Thoracic aorta (tissue), 2 donors: ENCODE results near the gene C2orf78. TPM values are rescaled to one million over a fixed set of nuclear protein-coding genes. Genes with fewer than 3 reads are reported as not detected.

Experiments used
- ATAC-seq: fragments of 150-250 bp; one replicate; pipeline ENCODE4 v1.8.0; 2017; ENCODE audit warnings: low read depth; ENCODE audit not compliant: insufficient number of reproducible peaks, low FRiP score
- DNase-seq: peaks from one replicate; pipeline ENCODE4 v3.0.0-alpha.2; 2020; ENCODE audit warnings: low spot score
- H3K27ac ChIP-seq, 2 donors: fragments of 200-600 bp; sonication (generic); 1 replicate in 1 of 2; 2 replicates in 1 of 2; pipeline ENCODE4 v1.5.1; 2016; ENCODE audit warnings: mild to moderate bottlenecking in 2 of 2, moderate library complexity in 2 of 2
- H3K27me3 ChIP-seq: fragments of 200-600 bp; sonication (generic); replicated peaks from 2 replicates; pipeline ENCODE4 v1.6.0; 2016; ENCODE audit warnings: mild to moderate bottlenecking; ENCODE audit not compliant: insufficient read depth
- H3K36me3 ChIP-seq: fragments of 200-600 bp; sonication (generic); one replicate; pipeline ENCODE4 v1.5.1; 2016
- H3K4me1 ChIP-seq, 2 donors: fragments of 200-600 bp; sonication (generic); 1 replicate in 1 of 2; 2 replicates in 1 of 2; pipeline versions ENCODE4 v1.5.1 to v1.6.0; 2016; ENCODE audit warnings: low read depth in 2 of 2, mild to moderate bottlenecking in 1 of 2; ENCODE audit not compliant: control insufficient read depth in 1 of 2
- H3K4me3 ChIP-seq: fragments of 200-600 bp; sonication (generic); 2 replicates; pipeline ENCODE4 v1.5.1; 2016; ENCODE audit warnings: mild to moderate bottlenecking
- H3K9me3 ChIP-seq: fragments of 200-600 bp; sonication (generic); 2 replicates; pipeline ENCODE4 v1.5.1; 2016
- CTCF ChIP-seq: fragments of 200-600 bp; sonication (generic); IDR thresholded peaks from one replicate; pipeline ENCODE4 v1.5.1; 2019; ENCODE audit warnings: antibody characterized with exemption
- total RNA-seq, 2 donors: library from RNA; depleted of rRNA; stranded (reverse); fragments of >200 nt; gene quantifications; one replicate each; pipeline versions ENCODE4 v1.1.0 to v1.2.3, GENCODE V29; 2016

The C2orf78 gene
- total RNA-seq, 2 donors from 2014 or later = not detected

- no peak for DNase-seq
Measured at GRCh38 chr2:73842739-73843019, 58.7 kb downstream of the C2orf78 start.

GRCh38 chr2:73844087-73844486 lies 60.1 kb downstream of the C2orf78 start:
- H3K4me3 ChIP-seq = no peak overlapping the region
- DNase-seq (no peak), ATAC-seq (no peak)
- no peaks in the 10 kb centered on the region for H3K9me3 ChIP-seq
- H3K4me1 ChIP-seq = peaks cover 4% of the 10 kb centered on the region in 2 donors
- TF ChIP-seq CTCF = no peak
- H3K27me3 ChIP-seq = no peaks in the 10 kb centered on the region
- no peak overlapping the region for H3K27ac ChIP-seq
- H3K36me3 ChIP-seq = peaks cover 38% of the 10 kb centered on the region

More at GRCh38 chr2:73842739-73843019, 58.7 kb downstream of the C2orf78 start:
- ATAC-seq = no peak
- no peak for TF ChIP-seq CTCF
- H3K4me3 ChIP-seq = no peak overlapping the region
- H3K9me3 ChIP-seq = no peaks in the 10 kb centered on the region
- no peaks in the 10 kb centered on the region for H3K27me3 ChIP-seq
- peaks cover 27% of the 10 kb centered on the region for H3K36me3 ChIP-seq
- no peak overlapping the region for H3K27ac ChIP-seq
- H3K4me1 ChIP-seq = peaks cover 4 to 10% of the 10 kb centered on the region in 2 donors

GRCh38 chr2:73850009-73850408 lies 66.0 kb downstream of the C2orf78 start:
- ATAC-seq = no peak
- no peak for TF ChIP-seq CTCF
- Histone ChIP-seq H3K4me1 (peaks cover 0 to 4% of the 10 kb centered on the region in 2 donors), H3K4me3 (no peak overlapping the region), H3K27me3 (no peaks in the 10 kb centered on the region), H3K36me3 (peaks cover 58% of the 10 kb centered on the region), H3K9me3 (no peaks in the 10 kb centered on the region), H3K27ac (no peak overlapping the region)
- no peak for DNase-seq

GRCh38 chr2:73851274-73851673 lies 67.3 kb downstream of the C2orf78 start:
- Histone ChIP-seq H3K4me1 (peaks cover 0 to 4% of the 10 kb centered on the region in 2 donors), H3K4me3 (no peak overlapping the region), H3K36me3 (peaks cover 54% of the 10 kb centered on the region), H3K27ac (no peak overlapping the region), H3K27me3 (no peaks in the 10 kb centered on the region), H3K9me3 (no peaks in the 10 kb centered on the region)
- DNase-seq = no peak
- TF ChIP-seq CTCF = no peak
- ATAC-seq = no peak

GRCh38 chr2:73852020-73852419 lies 68.0 kb downstream of the C2orf78 start:
- DNase-seq (no peak), ATAC-seq (no peak)
- peaks cover 0 to 4% of the 10 kb centered on the region in 2 donors for H3K4me1 ChIP-seq
- peaks cover 52% of the 10 kb centered on the region for H3K36me3 ChIP-seq
- H3K4me3 ChIP-seq = no peak overlapping the region
- H3K27ac ChIP-seq = no peak overlapping the region
- no peaks in the 10 kb centered on the region for H3K27me3 ChIP-seq
- no peaks in the 10 kb centered on the region for H3K9me3 ChIP-seq
- TF ChIP-seq CTCF = no peak
